ENCODE data around the gene UTP14C.
"Not testable (repeated sequence)": the region's sequence is repeated elsewhere in the genome, so short reads cannot be mapped to it uniquely, and the experiment has no call there.

UTP14C gene

GRCh38 chr13:52024481-52024880, at the start of gene UTP14C:
TSS of gene UTP14C (plus strand) at chr13:52024691. CDS start at chr13:52028805, 4,114 bp downstream.
- no peak for DNase-seq (ENCODE audit: low read depth)

DNA sequence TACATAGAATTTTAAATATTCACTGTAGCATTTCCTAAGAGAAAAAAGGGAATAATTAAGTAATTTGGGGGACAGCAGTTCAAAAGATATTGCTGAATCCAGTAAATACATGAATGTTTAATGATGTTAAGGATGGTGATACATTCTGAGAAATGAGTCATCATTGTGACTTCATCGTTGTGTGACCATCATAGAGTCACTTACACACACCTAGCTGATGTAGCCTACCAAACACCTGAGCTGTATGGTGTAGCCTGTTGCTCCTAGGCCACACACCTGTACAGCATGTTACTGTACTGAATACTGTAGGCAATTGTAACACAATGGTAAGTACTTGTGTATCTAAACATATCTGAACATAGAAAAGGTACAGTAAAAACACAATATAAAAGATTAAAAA, 48.1 kb upstream of the UTP14C start:
- no peak for DNase-seq (ENCODE audit: low read depth)

DNA sequence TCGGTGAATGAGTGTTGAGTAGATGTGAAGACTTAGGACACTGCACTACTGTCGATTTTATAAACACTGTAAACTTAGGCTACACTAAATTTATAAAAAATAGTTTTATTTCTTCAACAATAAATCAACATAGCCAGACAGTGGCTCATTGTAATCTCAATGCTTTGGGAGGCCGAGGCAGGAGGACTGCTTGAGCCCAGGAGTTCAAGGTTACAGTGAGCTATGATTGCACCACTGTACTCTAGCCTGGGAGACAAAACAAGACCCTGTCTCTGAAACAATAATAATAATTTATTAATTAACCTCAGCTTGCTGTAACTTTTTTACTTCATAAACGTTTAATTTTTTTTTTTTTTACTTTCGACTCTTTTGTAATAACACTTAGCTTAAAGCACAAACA, 47.6 kb upstream of the UTP14C start:
- no peak for DNase-seq (ENCODE audit: low read depth)

GRCh38 chr13:51977625-51978024, 46.9 kb upstream of the UTP14C start:
- no peak for DNase-seq (ENCODE audit: low read depth)

GRCh38 chr13:51978796-51979556, 45.5 kb upstream of the UTP14C start:
- no peak for DNase-seq (ENCODE audit: low read depth)

- no peak for DNase-seq (ENCODE audit: low read depth)
Measured at GRCh38 chr13:51980908-51981307, 43.6 kb upstream of the UTP14C start.

- no peak for DNase-seq (ENCODE audit: low read depth)
Measured at GRCh38 chr13:51981355-51981754, 43.1 kb upstream of the UTP14C start.

GRCh38 chr13:51983292-51983691, 41.2 kb upstream of the UTP14C start:
- DNase-seq (ENCODE audit: low read depth) = not testable (repeated sequence)

GRCh38 chr13:51984904-51985303, 39.6 kb upstream of the UTP14C start:
- not testable (repeated sequence) for DNase-seq (ENCODE audit: low read depth)

DNA sequence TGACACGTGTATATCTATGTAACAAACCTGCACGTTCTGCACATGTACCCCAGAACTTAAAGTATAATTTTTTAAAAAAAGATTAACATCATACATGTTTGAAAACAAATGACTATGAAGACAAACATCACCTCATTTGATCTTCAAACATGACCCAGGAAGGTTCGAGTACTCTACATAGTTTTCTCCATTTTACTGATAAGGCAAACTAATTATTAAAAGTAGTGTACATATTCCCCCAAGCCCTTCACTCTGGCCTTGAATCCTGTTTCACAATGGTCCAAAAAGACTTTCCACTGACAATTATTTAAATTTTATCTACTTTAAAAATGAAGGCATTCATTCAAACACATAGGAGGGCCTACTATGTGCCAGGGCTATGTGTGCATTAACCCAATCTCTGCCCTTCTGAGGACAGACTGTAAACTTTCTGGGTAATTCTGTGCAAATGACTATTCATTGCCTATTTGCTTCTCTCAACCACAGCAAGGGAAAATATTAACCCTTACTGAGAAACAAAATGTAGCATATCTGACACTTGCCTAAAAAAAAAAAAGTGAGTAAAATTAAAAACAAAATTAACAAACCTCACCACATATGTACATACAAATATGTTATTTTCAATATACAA, 35.4 kb upstream of the UTP14C start:
- DNase-seq (ENCODE audit: low read depth) = no peak

DNA sequence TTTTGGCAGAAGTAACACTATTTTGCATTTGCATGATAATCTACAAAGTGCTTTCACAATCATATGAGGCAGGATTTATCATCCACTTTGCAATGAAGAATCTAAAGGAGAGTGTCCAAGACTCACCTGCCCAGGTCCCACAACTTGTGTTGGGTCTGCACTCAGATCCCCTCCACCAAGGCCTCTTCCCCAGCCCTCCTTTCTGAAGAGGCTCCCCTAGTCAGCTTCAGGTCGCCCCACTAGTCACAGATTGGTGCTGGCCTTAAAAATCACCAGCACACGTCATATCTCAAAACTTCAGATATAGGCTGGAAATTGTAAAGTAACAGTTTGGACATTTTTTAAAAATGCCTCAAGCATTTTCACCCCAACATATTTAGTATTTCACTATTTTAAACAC, 30.8 kb upstream of the UTP14C start:
- no peak for DNase-seq (ENCODE audit: low read depth)

DNA sequence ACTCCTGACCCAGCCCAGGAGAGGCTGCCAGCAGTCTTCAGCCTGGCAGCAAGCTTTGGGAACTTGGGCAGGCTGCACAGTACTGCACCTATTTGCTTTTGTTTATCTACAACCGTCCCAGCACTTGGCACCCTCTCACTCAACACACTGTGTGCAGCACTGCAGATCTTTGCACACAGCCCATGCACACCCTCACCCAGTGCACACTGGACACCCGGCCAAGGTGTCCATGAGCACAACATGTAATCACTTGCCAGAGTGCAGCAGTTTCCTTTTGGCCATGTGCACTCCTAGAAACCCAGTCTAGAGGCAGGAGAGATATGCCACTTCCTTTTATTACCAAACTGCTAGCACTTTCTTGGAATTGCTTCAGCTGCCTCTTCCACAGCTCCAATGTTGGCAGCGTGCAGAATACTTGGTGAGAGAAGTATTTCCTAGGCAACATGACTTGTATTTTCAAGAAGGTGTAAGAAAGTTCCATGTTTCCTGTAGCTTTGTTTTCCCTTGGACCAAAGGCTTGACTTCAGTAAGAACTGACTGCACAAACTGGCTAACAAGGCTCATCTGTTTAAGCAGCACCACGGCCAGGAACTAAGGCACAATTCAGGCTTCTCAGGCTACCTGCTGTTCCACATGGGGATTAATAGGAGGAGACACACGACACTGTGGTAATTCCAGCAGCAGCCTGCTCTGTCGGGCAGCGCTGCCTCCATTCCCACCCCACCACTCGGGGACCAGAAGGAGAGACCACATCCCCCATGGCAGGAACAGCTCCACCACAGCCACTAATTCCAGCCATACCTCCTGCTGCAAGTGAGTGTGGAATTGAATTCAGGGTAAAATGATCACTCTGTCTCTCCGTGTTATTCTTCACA, 28.6 kb upstream of the UTP14C start:
- no peak for DNase-seq (ENCODE audit: low read depth)

- no peak for DNase-seq (ENCODE audit: low read depth)
Measured at GRCh38 chr13:51996641-51997040, 27.9 kb upstream of the UTP14C start.

- no peak for DNase-seq (ENCODE audit: low read depth)
Measured at GRCh38 chr13:51997186-51997585, 27.3 kb upstream of the UTP14C start.

DNA sequence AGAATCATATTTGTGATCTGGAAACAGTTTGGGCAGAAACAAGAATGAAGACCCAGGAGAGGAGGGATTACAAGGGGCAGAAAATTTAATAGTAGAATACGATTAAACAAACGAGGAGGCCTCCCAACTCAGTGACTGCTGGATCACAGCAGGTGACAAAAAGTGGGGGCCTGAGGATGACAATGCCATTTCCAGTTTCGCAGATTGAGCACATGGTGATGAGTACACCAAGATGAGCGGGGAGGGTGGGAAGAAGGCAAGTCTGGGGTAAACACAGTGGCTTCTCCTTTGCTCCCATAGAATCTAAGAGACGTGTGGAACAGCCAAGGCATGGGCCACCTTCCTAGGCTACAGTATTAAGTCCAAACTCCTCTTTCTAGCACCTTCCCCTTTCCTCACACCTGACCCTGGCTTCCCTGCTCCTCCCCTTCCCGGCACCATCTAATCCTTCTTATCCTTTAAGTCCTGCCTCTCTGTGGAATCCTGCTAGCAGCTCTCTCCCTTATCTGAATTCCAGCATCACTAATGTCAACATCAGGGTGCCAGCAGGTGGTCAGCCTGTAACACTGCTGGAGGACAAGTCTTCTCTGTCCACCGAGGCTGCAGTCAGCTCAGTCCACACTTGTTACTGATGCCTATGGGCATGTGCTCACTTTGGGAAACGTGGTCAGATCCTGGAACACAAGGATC, 26.7 kb upstream of the UTP14C start:
- DNase-seq (ENCODE audit: low read depth) = no peak

GRCh38 chr13:51998723-51999509, 25.6 kb upstream of the UTP14C start:
- no peak for DNase-seq (ENCODE audit: low read depth)

- DNase-seq (ENCODE audit: low read depth) = no peak
Measured at GRCh38 chr13:51999510-51999911, 25.0 kb upstream of the UTP14C start.

DNA sequence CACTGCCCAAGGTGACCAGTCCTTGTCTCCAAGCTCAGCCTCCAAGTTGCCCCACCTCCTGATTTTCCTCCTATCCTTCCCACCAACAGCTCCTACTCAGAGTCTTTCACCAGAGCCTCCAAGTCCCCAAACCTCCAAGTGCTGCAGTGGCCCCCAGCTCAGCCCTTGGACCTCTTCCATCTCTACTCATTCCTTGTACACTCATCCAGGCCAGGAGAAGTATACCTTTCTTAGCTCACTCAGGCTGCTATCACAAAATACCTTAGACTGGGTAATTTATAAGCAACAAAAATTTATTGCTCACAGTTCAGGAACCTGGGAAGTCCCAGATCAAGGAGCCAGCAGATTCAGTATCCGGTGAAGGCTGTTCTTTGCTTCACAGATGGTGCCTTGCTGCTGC, 24.6 kb upstream of the UTP14C start:
- DNase-seq (ENCODE audit: low read depth) = no peak

- DNase-seq (ENCODE audit: low read depth) = no peak
Measured at GRCh38 chr13:52001120-52001731, 23.3 kb upstream of the UTP14C start.

DNA sequence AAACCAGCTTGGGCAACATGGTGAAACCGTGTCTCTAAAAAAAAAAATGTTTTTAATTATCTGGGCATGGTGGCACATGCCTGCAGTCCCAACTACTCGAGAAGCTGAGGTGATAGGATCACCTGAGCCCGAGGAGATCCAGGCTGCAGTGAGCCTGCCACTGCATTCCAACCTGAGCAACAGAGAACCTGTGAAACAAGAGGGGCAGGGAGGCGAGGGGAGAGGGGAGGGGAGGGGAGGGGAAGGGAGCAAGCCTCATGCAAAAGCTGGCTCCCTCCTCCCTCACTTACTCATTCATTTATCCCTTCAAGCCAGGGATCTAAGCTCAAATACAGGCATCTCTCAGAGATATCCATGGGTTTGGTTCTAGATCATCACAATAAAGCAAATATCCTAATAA, 22.1 kb upstream of the UTP14C start:
- DNase-seq (ENCODE audit: low read depth) = no peak

- DNase-seq (ENCODE audit: low read depth) = no peak
Measured at GRCh38 chr13:52003541-52003940, 20.9 kb upstream of the UTP14C start.
